Measurements from ENCODE around the gene RPS6KA2.
"Not testable (repeated sequence)": the region's sequence is repeated elsewhere in the genome, so short reads cannot be mapped to it uniquely, and the experiment has no call there.

The RPS6KA2 gene

DNA sequence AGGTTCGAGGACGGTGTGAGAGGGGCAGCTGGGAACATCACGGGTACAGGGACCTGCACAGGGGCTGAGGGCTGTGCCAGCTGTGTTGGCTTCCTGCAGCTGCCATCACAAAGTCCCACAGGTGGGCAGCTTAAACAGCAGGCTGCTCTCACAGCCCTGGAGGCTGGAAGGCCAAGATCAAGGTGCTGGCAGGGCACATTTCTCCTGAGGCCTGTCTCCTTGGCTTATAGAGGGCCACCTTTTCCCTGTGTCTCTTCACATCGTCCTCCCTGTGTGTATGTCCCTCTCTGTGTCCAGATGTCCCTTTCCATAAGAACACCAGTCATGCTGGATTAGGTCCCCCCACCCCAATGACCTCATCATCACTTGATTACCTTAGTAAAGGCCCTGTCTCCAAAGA is 229.2 kb downstream of the RPS6KA2 start:
- no peak for TF ChIP-seq ZFX (IDR thresholded peaks at IDR 0.05; ENCODE audit: borderline replicate concordance)
- TF ChIP-seq, protein P1, sequence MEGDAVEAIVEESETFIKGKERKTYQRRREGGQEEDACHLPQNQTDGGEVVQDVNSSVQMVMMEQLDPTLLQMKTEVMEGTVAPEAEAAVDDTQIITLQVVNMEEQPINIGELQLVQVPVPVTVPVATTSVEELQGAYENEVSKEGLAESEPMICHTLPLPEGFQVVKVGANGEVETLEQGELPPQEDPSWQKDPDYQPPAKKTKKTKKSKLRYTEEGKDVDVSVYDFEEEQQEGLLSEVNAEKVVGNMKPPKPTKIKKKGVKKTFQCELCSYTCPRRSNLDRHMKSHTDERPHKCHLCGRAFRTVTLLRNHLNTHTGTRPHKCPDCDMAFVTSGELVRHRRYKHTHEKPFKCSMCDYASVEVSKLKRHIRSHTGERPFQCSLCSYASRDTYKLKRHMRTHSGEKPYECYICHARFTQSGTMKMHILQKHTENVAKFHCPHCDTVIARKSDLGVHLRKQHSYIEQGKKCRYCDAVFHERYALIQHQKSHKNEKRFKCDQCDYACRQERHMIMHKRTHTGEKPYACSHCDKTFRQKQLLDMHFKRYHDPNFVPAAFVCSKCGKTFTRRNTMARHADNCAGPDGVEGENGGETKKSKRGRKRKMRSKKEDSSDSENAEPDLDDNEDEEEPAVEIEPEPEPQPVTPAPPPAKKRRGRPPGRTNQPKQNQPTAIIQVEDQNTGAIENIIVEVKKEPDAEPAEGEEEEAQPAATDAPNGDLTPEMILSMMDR (IDR thresholded peaks at IDR 0.05) = no peak
- no peak overlapping the region for H3K27ac ChIP-seq

DNA sequence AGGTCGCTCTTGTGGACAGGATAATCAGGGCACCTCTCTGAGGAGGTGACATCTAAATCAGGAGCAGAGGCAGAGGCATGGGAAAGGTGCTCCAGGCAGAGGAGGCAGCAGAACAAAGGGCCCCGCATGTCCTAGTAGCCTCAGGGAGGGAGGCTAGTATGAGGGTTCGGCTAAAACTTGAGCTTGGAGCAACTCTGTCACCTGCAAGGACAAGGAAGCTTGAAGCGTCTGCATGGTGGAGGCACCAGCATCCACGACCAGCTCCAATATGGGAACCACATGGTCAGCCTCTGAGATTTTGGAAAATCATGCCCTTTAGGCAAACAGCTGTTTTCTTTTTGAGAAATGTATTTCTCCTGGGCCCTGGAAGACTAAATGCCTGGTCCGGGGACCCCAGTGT is 231.3 kb downstream of the RPS6KA2 start:
- H3K27ac ChIP-seq = no peak overlapping the region
- no peak for TF ChIP-seq ZFX (IDR thresholded peaks at IDR 0.05; ENCODE audit: borderline replicate concordance)
- TF ChIP-seq, protein P1 (IDR thresholded peaks at IDR 0.05) = no peak

DNA sequence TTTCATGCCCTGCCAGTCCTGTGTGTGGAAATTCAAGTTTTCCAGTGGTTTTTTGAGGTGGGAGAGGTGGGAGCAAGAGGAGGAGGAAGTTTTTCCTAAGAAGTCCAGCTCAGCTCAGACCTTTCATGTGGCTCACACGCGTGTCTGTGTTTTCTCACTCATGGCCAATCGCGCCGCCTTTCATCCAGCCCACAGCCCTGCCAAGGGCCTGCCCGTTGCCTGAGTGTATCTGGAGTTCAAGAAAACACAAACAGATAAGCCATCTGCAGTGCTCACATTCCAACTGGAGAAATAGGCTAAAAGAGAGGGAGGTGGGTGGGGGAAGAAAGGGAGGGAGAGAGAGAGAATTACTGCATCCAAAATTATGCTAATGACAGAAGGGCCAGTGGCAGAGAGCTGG is 231.7 kb downstream of the RPS6KA2 start:
- H3K27ac ChIP-seq = no peak overlapping the region
- TF ChIP-seq, protein P1 (IDR thresholded peaks at IDR 0.05) = no peak
- no peak for TF ChIP-seq ZFX (IDR thresholded peaks at IDR 0.05; ENCODE audit: borderline replicate concordance)

DNA sequence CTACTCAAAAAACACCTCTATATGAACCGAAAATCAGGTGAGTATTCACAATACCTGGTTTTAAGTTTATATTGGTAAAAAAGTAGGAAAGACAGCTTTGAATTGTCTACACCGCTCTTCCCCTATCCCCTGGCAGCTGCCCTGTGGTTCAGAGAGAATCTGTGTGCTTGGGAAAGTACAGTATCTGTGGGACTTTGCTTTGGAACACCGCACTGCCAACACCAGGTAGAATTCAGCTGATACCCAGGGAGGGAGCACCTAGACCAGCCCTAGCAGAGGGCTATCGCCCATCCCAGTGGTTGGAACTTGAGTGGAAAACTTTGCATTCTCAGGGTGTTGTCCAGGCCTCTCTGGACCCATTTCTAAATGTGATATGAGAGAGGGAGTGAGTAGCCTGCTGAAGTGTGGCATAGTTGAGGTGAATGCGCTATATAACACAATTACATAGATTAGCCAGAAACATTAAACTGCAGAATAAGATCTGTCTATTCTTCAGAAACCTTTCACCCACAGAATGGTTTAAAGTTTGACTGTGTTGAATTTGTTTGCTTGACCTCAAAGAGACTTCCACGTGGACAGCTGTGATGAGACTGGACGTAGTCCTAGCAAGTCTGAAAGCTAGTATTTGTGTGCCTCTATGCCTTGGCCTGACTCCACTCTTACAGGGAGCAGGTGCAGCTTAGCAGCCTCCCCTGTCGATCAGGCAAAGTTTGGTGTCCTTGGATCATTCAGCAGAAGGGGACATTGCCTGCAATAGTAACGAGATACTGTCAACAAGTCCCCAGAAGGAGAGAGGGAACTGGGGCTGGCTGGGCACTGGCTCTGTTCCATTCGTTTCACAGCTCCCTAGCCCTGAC is 232.8 kb downstream of the RPS6KA2 start:
- no peak overlapping the region for H3K27ac ChIP-seq
- TF ChIP-seq, protein P1 (IDR thresholded peaks at IDR 0.05) = no peak
- no peak for TF ChIP-seq ZFX (IDR thresholded peaks at IDR 0.05; ENCODE audit: borderline replicate concordance)

DNA sequence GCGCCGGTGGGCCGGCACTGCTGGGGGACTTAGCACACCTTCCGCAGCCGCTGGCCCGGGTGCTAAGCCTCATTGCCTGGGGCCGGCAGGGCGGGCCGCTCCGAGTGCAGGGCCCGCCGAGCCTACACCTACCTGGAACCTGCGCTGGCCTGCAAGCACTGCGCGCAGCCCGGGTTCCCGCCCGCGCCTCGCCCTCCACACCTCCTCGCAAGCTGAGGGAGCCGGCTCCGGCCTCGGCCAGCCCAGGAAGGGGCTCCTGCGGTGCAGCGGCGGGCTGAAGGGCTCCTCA is 233.6 kb downstream of the RPS6KA2 start:
- no peak overlapping the region for H3K27ac ChIP-seq
- TF ChIP-seq, protein P1 (IDR thresholded peaks at IDR 0.05) = no peak
- no peak for TF ChIP-seq ZFX (IDR thresholded peaks at IDR 0.05; ENCODE audit: borderline replicate concordance)

DNA sequence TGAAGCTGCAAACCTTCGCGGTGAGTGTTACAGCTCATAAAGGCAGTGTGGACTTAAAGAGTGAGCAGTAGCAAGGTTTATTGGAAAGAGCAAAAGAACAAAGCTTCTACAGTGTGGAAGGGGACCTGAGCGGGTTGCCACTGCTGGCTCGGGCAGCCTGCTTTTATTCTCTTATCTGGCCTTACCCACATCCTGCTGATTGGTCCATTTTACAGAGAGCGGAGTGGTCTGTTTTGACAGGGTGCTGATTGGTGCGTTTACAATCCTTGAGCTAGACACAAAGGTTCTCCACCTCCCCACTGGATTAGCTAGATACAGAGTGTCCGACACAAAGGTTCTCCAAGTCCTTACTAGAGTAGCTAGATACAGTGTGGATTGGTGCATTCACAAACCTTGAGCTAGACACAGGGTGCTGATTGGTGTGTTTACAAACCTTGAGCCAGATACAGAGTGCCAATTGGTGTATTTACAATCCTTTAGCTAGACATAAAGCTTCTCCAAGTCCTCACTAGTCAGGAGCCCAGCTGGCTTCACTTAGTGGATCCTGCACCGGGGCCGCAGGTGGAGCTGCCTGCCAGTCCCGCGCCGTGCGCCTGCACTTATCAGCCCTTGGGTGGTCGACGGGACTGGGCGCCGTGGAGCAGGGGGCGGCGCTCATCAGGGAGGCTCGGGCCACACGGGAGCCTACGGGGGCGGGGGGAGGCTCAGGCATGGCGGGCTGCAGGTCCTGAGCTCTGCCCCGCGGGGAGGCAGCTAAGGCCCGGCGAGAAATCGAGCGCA is 234.1 kb downstream of the RPS6KA2 start:
- H3K27ac ChIP-seq = not testable (repeated sequence)

DNA sequence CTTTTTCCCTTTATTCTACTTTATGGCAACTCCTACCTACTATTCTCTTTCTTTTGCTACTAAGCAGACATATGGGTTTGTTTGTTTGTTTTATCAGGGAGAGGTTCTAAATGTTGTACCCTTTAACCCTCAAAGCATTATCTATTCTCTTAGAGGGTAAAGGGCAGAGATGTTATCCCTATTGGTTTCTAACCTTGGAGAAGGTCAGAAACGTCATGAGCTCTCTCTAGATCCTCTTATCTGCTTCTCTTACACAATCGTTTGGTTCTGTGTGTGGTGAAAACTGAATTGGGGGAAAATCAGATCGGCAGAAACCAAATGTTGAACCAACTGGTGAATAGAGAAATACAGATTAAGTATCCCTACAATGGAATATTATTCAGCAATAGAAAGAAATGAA is 237.9 kb downstream of the RPS6KA2 start:
- TF ChIP-seq, protein P1 (IDR thresholded peaks at IDR 0.05) = no peak
- TF ChIP-seq ZFX (IDR thresholded peaks at IDR 0.05; ENCODE audit: borderline replicate concordance) = no peak
- no peak overlapping the region for H3K27ac ChIP-seq

Measured in 22Rv1 (cell line).